CD4-positive, alpha-beta T cell treated with Interleukin-10 for 1 hour (primary cell): ENCODE data around the gene CASD1.

ENCODE experiments used
- DNase-seq: peaks from one replicate; pipeline ENCODE4 v3.0.0-alpha.2; 2020

CASD1 gene

GRCh38 chr7:94514140-94514889 lies 4.7 kb downstream of the CASD1 start:
- DNase-seq: no peak

- DNase-seq: no peak
Measured at GRCh38 chr7:94514917-94515316, 5.3 kb downstream of the CASD1 start.

GRCh38 chr7:94525923-94526322 lies 16.3 kb downstream of the CASD1 start:
- no peak for DNase-seq

GRCh38 chr7:94529516-94529915 lies 19.9 kb downstream of the CASD1 start:
- no peak for DNase-seq

- DNase-seq: no peak
Measured at GRCh38 chr7:94530109-94530508, 20.5 kb downstream of the CASD1 start.

- DNase-seq: no peak
Measured at GRCh38 chr7:94532676-94533075, 23.1 kb downstream of the CASD1 start.

- DNase-seq: no peak
Measured at GRCh38 chr7:94540428-94540827, 30.8 kb downstream of the CASD1 start.

- DNase-seq: no peak
Measured at GRCh38 chr7:94547126-94547525, 37.5 kb downstream of the CASD1 start.

- DNase-seq: no peak
Measured at GRCh38 chr7:94556028-94556427, 46.4 kb downstream of the CASD1 start.

- no peak for DNase-seq
Measured at GRCh38 chr7:94557215-94557614, 47.6 kb downstream of the CASD1 start.

GRCh38 chr7:94559972-94560371 lies 50.4 kb downstream of the CASD1 start:
- DNase-seq: no peak

- DNase-seq: no peak
Measured at GRCh38 chr7:94561841-94562514, 52.4 kb downstream of the CASD1 start.

- no peak for DNase-seq
Measured at GRCh38 chr7:94562525-94562924, 52.9 kb downstream of the CASD1 start.

- no peak for DNase-seq
Measured at GRCh38 chr7:94565247-94565894, 55.8 kb downstream of the CASD1 start.

GRCh38 chr7:94567396-94567795 lies 57.8 kb downstream of the CASD1 start:
- no peak for DNase-seq

GRCh38 chr7:94571816-94572215 lies 62.2 kb downstream of the CASD1 start:
- DNase-seq: no peak

GRCh38 chr7:94575646-94576045 lies 66.0 kb downstream of the CASD1 start:
- no peak for DNase-seq

- no peak for DNase-seq
Measured at GRCh38 chr7:94576316-94576715, 66.7 kb downstream of the CASD1 start.

- no peak for DNase-seq
Measured at GRCh38 chr7:94577357-94577756, 67.7 kb downstream of the CASD1 start.

- no peak for DNase-seq
Measured at GRCh38 chr7:94578614-94579013, 69.0 kb downstream of the CASD1 start.

- DNase-seq: no peak
Measured at GRCh38 chr7:94579470-94579869, 69.9 kb downstream of the CASD1 start.

- no peak for DNase-seq
Measured at GRCh38 chr7:94580601-94581000, 71.0 kb downstream of the CASD1 start.

- DNase-seq: no peak
Measured at GRCh38 chr7:94584113-94584512, 74.5 kb downstream of the CASD1 start.

GRCh38 chr7:94588075-94588474 lies 78.5 kb downstream of the CASD1 start:
- DNase-seq: no peak
